ENCODE measurements around the gene VWA3B.

VWA3B gene, protein sequence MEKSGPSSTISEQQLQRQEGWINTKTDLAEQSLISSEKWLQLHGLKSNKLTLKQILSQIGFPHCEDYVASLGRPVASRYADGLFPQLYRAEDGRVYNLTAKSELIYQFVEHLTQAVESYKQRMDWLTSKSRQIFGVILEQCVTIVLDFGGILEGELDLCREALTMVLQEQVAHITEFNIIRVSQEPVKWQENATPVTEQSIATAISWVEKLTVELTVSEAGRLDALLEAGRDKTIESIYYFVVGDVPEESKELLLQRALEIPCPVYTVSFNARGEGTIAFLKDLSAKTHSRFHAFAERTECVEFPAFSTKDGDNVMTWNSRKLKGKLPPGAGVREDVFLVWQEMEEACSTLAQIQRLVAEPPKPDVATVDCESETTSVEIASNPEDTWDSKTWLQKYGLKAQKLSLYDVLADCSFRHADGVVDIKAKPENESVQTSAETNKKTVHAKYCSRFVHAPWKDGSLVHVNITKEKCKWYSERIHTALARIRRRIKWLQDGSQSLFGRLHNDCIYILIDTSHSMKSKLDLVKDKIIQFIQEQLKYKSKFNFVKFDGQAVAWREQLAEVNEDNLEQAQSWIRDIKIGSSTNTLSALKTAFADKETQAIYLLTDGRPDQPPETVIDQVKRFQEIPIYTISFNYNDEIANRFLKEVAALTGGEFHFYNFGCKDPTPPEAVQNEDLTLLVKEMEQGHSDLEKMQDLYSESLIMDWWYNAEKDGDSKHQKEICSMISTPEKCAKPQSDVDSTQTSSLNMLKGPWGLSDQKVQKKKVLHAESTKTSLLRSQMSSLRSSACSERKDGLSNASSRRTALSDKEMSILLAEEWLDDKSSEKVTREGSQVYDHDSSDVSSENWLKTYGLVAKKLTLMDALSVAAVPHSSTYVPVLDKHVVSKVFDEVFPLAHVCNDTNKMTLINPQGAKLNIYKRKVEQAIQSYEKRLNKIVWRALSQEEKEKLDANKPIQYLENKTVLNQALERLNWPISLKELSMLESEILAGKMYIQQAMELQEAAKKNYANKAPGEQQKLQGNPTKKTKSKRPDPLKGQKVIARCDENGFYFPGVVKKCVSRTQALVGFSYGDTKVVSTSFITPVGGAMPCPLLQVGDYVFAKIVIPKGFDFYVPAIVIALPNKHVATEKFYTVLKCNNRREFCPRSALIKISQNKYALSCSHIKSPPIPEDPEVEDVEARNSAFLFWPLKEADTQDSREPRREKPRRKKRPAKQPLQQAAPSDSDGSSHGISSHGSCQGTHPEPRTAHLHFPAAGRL (N-terminal part only)

DNA sequence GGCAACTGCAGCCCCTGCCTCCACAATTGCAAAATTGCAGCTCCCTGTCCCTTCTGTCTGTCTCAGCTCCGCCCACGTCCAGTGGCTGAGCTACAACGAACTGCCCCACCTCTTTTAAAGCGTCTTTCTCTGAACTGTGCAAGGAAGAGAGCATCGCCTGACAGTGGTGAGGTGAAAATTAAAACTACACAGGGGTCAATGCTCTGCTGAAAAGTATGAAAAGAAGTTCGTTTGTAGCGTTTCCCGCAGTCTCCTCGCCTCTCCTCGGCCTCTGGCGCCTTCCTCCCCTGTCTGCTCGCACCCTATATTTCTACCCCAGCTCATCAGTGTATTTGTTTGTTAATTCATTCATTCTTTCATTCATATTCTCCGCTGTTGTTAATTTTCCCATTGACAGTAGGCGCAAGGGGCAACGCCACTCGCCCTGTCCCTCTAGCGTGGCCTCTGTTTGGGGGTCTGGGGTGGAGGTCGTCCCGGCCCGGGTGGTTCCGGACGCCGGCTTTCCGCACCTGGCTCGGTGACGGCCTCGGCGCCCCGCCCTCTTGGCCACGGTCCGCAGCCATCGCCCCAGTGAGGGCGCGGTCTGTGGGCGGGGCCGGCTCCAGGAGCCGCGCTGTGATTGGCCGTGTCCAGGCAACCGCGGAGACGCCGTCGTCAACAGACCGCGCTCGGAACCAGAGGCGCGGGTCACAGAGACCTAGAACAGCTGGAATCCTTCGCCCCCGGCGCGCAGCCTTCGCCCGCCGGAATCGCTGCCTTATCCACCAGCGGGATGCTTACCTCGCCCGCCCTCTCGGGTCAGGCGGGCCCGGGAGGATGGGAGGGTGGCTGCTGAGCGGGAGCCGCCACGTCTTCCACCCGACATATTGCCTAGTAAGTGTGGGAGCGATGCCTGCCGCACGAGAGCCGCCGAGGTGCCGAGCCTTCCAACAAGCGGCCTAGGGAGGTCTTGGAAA, at the start of gene VWA3B:
VWA3B (plus strand) TSS at position 677 of the 956 bp plus-strand sequence. CDS start 5,926 bp downstream, outside the sequence.
- Histone ChIP-seq H4K20me1 (ENCODE audit: insufficient read depth, low read length) (no peaks in the 10 kb centered on the region), H3F3A (ENCODE audit: insufficient read depth, low read length) (no peaks in the 10 kb centered on the region), H3K27me3 (replicated peaks; ENCODE audit: insufficient read depth, low read length) (no peaks in the 10 kb centered on the region; the same call in 1 of the 2 replicates), H3K36me3 (replicated peaks; ENCODE audit: insufficient read depth, low read length) (no peaks in the 10 kb centered on the region), H3K9me3 (replicated peaks; ENCODE audit: insufficient read depth, low read length) (no peaks in the 10 kb centered on the region), H3K4me1 (ENCODE audit: low read length) (peaks cover 11% of the 10 kb centered on the region), H3K9ac (ENCODE audit: low read length) (peak within 1 kb of the TSS; percentile 3; the same call in 1 of the 2 replicates), H3K79me2 (ENCODE audit: low read length) (no peaks in the 10 kb centered on the region), H3K4me2 (ENCODE audit: low read depth, low read length) (peak within 1 kb of the TSS; percentile 94), H2AFZ (ENCODE audit: low read length) (peak within 1 kb of the TSS; percentile 93), H3K9me2 (replicated peaks; ENCODE audit: insufficient read depth, low read length) (no peaks in the 10 kb centered on the region), H3K27ac (ENCODE audit: low read length) (no peak within 1 kb of the TSS), H3K4me3 (ENCODE audit: low read length) (peak within 1 kb of the TSS; percentile 78)
- peak; percentile 52 for DNase-seq
- TF ChIP-seq CTCF (IDR thresholded peaks at IDR 0.05; ENCODE audit: low read length) (no peak), EZH2phosphoT487 (IDR thresholded peaks at IDR 0.05; ENCODE audit: low read length) (no peak), EZH2 (optimal IDR thresholded peaks at IDR 0.05; ENCODE audit: low read depth, low read length) (no peak)

DNA sequence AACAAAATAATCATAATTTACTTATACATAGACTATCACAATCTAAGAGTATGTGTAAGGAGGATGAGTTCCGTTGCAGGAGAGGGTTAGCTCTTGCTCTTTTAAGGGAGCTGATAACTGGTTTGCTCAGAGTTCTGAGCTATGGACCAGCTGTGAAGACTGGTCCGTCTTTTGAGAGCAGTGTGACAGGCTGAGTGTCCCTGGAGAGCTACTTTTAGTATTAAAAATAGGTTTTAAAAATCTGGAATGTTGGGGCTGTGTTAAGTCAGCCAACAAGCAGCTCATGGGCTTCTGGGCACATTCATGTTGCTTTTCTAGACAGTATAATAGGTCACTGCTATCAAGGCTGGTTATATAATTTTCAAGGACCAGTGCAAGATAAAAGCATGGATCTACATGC, 49.8 kb upstream of the VWA3B start:
- Histone ChIP-seq H2AFZ (ENCODE audit: low read length) (no peak overlapping the region), H3K4me1 (ENCODE audit: low read length) (no peaks in the 10 kb centered on the region), H3F3A (ENCODE audit: insufficient read depth, low read length) (no peaks in the 10 kb centered on the region), H4K20me1 (ENCODE audit: insufficient read depth, low read length) (no peaks in the 10 kb centered on the region), H3K9me2 (replicated peaks; ENCODE audit: insufficient read depth, low read length) (no peaks in the 10 kb centered on the region), H3K79me2 (ENCODE audit: low read length) (no peaks in the 10 kb centered on the region), H3K4me2 (ENCODE audit: low read depth, low read length) (no peak overlapping the region), H3K27ac (ENCODE audit: low read length) (no peak overlapping the region), H3K27me3 (replicated peaks; ENCODE audit: insufficient read depth, low read length) (no peaks in the 10 kb centered on the region), H3K9ac (ENCODE audit: low read length) (no peak overlapping the region), H3K9me3 (replicated peaks; ENCODE audit: insufficient read depth, low read length) (no peaks in the 10 kb centered on the region), H3K4me3 (ENCODE audit: low read length) (no peak overlapping the region), H3K36me3 (replicated peaks; ENCODE audit: insufficient read depth, low read length) (no peaks in the 10 kb centered on the region)
- DNase-seq: no peak
- TF ChIP-seq EZH2 (optimal IDR thresholded peaks at IDR 0.05; ENCODE audit: low read depth, low read length): no peak

- Histone ChIP-seq H3F3A (ENCODE audit: insufficient read depth, low read length) (no peaks in the 10 kb centered on the region), H3K4me2 (ENCODE audit: low read depth, low read length) (no peak overlapping the region), H3K4me1 (ENCODE audit: low read length) (no peaks in the 10 kb centered on the region), H3K9me3 (replicated peaks; ENCODE audit: insufficient read depth, low read length) (no peaks in the 10 kb centered on the region), H3K79me2 (ENCODE audit: low read length) (no peaks in the 10 kb centered on the region), H4K20me1 (ENCODE audit: insufficient read depth, low read length) (no peaks in the 10 kb centered on the region), H3K9ac (ENCODE audit: low read length) (no peak overlapping the region), H3K27ac (ENCODE audit: low read length) (no peak overlapping the region), H2AFZ (ENCODE audit: low read length) (no peak overlapping the region), H3K36me3 (replicated peaks; ENCODE audit: insufficient read depth, low read length) (no peaks in the 10 kb centered on the region), H3K4me3 (ENCODE audit: low read length) (no peak overlapping the region), H3K27me3 (replicated peaks; ENCODE audit: insufficient read depth, low read length) (no peaks in the 10 kb centered on the region), H3K9me2 (replicated peaks; ENCODE audit: insufficient read depth, low read length) (no peaks in the 10 kb centered on the region)
- DNase-seq: no peak
- TF ChIP-seq EZH2 (optimal IDR thresholded peaks at IDR 0.05; ENCODE audit: low read depth, low read length) (no peak), CTCF (IDR thresholded peaks at IDR 0.05; ENCODE audit: low read length) (no peak), EZH2phosphoT487 (IDR thresholded peaks at IDR 0.05; ENCODE audit: low read length) (no peak)
These were observed 49.2 kb upstream of the VWA3B start for GRCh38 chr2:98037666-98038336.

All from MM.1S (cell line).